GM12891 (cell line): ENCODE results near the gene AIG1.

Experiments used
- DNase-seq: peaks from one replicate; pipeline ENCODE4 v3.0.0; 2011; ENCODE audit warnings: low spot score; ENCODE audit not compliant: insufficient read length
- FAIRE-seq: peaks from 2 replicates; lab custom pipeline; 2011; peaks lifted over from hg19 to GRCh38; lab: Jason Lieb, UNC
- PAX5 ChIP-seq: IDR thresholded peaks from 2 replicates; pipeline ENCODE4 v1.6.1; 2011; ENCODE audit warnings: low read length, moderate library complexity, mild to moderate bottlenecking; ENCODE audit not compliant: insufficient read depth, severe bottlenecking
- POLR2A ChIP-seq: IDR thresholded peaks from 2 replicates; pipeline ENCODE4 v1.6.1; 2011; ENCODE audit warnings: low read depth, low read length, control low read depth
- POLR2AphosphoS5 ChIP-seq: IDR thresholded peaks from 2 replicates; pipeline ENCODE4 v1.6.1; 2011; ENCODE audit warnings: low read depth, low read length, control low read depth
- POU2F2 ChIP-seq: IDR thresholded peaks from 2 replicates; pipeline ENCODE4 v1.6.1; 2011; ENCODE audit warnings: low read depth, mild to moderate bottlenecking, control low read depth, low read length, moderate library complexity
- SPI1 ChIP-seq: IDR thresholded peaks from 2 replicates; pipeline ENCODE4 v1.6.1; 2011; ENCODE audit warnings: low read depth, low read length, control low read depth
- TAF1 ChIP-seq: IDR thresholded peaks from 2 replicates; pipeline ENCODE4 v1.6.1; 2011; ENCODE audit warnings: low read depth, low read length, control low read depth

The AIG1 gene

DNA sequence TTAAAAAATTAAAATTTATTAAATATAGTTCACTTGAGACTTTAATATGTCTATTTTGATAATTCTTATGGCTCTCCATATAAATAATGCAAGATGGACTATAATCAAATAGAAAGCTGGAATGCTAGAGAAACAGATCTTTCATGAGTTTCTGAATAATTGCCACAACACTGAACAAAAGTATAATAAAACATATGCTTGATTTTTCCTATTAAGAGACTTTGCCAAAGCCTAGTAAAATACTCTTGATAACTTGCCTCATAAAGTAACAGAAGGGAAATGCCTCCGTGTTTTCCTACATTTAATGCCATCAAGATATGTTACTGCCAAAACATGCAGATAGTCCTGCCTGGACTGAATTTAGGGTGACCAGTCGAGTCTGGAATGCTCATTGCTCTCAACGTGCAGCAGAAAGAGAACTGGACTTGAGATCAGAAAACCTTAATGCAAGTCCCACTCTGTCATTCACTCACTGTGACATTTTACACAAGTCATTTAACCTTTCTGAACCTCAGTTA lies 153.2 kb downstream of the AIG1 start:
- TF ChIP-seq SPI1 = no peak
- TF ChIP-seq PAX5 = no peak
- TF ChIP-seq TAF1 = no peak
- no peak for TF ChIP-seq POLR2A
- no peak for TF ChIP-seq POLR2AphosphoS5
- TF ChIP-seq POU2F2 = no peak
- FAIRE-seq (no peak), DNase-seq (no peak)

DNA sequence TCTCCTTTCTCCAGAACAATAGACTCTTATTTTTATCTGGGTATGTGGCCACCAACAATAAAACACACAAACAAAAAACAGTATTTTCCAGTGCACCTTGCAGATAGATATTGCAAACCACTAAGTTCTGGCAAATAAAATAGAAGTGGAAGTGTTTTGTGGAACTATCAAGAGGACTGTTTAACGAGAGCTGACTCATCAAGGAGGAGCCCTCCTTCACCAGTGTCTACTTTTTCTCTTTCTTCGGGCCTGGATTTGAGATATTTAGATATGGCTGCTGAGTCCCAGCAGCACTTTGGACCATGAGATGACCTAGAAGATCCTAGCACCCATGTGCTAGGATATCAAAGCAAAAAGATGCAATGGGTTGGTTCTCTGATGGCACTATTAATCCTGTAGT lies 154.7 kb downstream of the AIG1 start:
- FAIRE-seq = no peak
- TF ChIP-seq PAX5 (no peak), POLR2AphosphoS5 (no peak), SPI1 (no peak)
- no peak for DNase-seq

- FAIRE-seq (no peak), DNase-seq (no peak)
- TF ChIP-seq PAX5 (no peak), POU2F2 (no peak), POLR2A (no peak), SPI1 (no peak), POLR2AphosphoS5 (no peak), TAF1 (no peak)
Measured at GRCh38 chr6:143215771-143216170, 155.1 kb downstream of the AIG1 start.

- FAIRE-seq = no peak
- TF ChIP-seq TAF1 = no peak
- TF ChIP-seq POLR2A = no peak
Measured at GRCh38 chr6:143218233-143218632, 157.5 kb downstream of the AIG1 start.

DNA sequence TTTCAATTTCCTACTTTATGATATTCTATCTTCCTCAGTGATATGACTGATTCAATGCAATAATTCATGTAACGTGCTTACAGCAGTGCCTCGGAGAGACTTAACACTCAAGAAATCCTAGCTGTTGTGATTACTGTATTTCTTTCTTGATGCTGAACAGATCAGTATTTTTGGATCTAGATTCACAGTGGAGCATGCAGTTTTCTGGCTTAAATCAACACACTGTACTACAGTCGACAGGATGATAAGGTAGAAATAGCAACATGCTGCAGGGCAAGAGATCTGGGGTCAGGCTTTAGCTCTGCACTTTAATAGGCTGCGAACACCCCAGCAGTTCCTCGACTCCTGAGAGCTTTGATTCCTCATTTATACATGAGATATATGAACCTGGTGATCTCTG lies 161.0 kb downstream of the AIG1 start:
- no peak for FAIRE-seq
- DNase-seq = no peak
- TF ChIP-seq SPI1 = no peak
- no peak for TF ChIP-seq TAF1
- TF ChIP-seq PAX5 = no peak
- no peak for TF ChIP-seq POLR2AphosphoS5
- TF ChIP-seq POU2F2 = no peak
- no peak for TF ChIP-seq POLR2A

More at GRCh38 chr6:143218233-143218632, 157.5 kb downstream of the AIG1 start:
- DNase-seq = no peak

- TF ChIP-seq SPI1 (no peak), POLR2A (no peak), POU2F2 (no peak), POLR2AphosphoS5 (no peak), PAX5 (no peak), TAF1 (no peak)
- no peak for FAIRE-seq
- DNase-seq = no peak
Measured at GRCh38 chr6:143222310-143222709, 161.6 kb downstream of the AIG1 start.

DNA sequence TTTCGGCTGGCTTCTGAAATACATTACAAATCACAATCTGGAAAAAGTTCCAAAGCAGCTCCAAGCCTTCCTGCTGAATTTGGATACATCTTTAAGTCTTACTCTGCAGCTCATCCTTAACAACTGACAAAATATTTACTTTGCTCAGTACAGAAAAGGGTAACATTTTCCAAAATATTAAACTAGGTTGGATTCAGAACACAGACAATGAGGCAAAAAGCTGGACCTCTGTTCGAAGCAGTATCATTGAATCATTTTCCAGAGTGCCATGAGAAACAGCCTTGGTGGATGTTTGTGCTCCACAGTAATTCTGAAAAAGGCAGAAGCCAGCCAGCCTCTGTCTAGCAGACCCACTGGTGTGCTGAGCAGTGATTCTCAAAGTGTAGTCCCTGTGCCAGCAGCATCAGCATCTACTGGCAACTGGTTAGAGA lies 162.1 kb downstream of the AIG1 start:
- no peak for FAIRE-seq
- no peak for DNase-seq
- TF ChIP-seq SPI1 (no peak), TAF1 (no peak), POLR2A (no peak), PAX5 (no peak)

GRCh38 chr6:143223895-143224294 lies 163.2 kb downstream of the AIG1 start:
- DNase-seq (no peak), FAIRE-seq (no peak)
- no peak for TF ChIP-seq POLR2AphosphoS5

DNA sequence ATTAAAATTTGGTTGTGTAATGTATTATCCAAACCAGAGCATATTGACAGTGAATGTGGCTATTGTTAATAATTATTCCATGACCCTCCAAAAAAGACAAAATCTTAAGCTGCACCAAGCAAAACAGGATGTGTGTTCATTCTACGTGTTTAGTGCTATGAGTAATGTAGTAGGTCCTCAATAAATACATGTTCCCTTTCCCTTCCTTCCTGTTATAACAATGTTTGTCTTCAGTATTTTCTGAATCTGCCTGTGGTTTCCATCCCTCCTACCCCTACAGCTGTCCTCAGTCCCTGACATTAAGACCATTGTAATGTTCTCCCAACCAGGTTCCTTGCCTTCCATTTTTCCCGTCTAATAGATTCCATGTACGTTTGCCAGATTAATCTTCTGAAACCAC lies 163.8 kb downstream of the AIG1 start:
- FAIRE-seq = no peak

GRCh38 chr6:143225929-143226328 lies 165.2 kb downstream of the AIG1 start:
- DNase-seq = no peak
- no peak for FAIRE-seq
- TF ChIP-seq POU2F2 (no peak), PAX5 (no peak), POLR2AphosphoS5 (no peak), SPI1 (no peak), POLR2A (no peak)

More for the DNA sequence above, 163.8 kb downstream of the AIG1 start:
- DNase-seq = no peak
- TF ChIP-seq TAF1 = no peak

DNA sequence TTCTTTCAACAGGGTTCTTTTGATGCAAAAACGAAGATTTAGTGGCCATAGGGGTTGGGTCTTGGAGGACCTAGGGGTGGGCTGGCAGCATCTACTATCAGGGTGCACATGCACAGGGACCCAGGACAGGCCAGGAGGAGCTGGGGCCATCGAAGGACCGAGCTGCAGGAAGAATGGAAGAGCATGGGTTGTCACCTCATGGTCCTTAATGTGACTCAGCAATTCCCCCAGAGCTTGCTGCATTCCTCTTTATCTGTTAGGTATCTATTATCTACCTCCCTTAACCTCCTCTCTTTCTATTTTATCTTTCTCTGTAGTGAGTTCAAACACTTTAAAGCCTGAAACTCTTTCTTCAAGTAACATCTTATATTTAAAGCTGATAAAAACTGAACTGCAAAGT lies 167.0 kb downstream of the AIG1 start:
- TF ChIP-seq SPI1 = no peak
- TF ChIP-seq POLR2A = no peak
- TF ChIP-seq TAF1 = no peak
- TF ChIP-seq PAX5 = no peak
- TF ChIP-seq POLR2AphosphoS5 = no peak
- no peak for TF ChIP-seq POU2F2
- FAIRE-seq (no peak), DNase-seq (no peak)
